Measurements from ENCODE around the gene ABCC3.
A peak's percentile ranks its signal among the peaks of the same experiment; 100 is the strongest.

GRCh38 chr17:50707289-50708049 lies 72.8 kb downstream of the ABCC3 start, which contains the start of gene ANKRD40:
- TF ChIP-seq EP300 (IDR thresholded peaks at IDR 0.05) (no peak), POLR2AphosphoS5 (IDR thresholded peaks at IDR 0.05) (peak; percentile 59 to 84 (median 78))
- TF ChIP-seq, protein P1, sequence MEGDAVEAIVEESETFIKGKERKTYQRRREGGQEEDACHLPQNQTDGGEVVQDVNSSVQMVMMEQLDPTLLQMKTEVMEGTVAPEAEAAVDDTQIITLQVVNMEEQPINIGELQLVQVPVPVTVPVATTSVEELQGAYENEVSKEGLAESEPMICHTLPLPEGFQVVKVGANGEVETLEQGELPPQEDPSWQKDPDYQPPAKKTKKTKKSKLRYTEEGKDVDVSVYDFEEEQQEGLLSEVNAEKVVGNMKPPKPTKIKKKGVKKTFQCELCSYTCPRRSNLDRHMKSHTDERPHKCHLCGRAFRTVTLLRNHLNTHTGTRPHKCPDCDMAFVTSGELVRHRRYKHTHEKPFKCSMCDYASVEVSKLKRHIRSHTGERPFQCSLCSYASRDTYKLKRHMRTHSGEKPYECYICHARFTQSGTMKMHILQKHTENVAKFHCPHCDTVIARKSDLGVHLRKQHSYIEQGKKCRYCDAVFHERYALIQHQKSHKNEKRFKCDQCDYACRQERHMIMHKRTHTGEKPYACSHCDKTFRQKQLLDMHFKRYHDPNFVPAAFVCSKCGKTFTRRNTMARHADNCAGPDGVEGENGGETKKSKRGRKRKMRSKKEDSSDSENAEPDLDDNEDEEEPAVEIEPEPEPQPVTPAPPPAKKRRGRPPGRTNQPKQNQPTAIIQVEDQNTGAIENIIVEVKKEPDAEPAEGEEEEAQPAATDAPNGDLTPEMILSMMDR (IDR thresholded peaks at IDR 0.05), result no peak

All from stomach (tissue), 4 donors.